ENCODE results near the gene TMIGD1.
"Not testable (repeated sequence)": the region's sequence is repeated elsewhere in the genome, so short reads cannot be mapped to it uniquely, and the experiment has no call there.

TMIGD1 gene

GRCh38 chr17:30358055-30358760, 24.4 kb upstream of the TMIGD1 start:
- DNase-seq (ENCODE audit: low spot score), result no peak

- DNase-seq (ENCODE audit: low spot score), result no peak
Measured at GRCh38 chr17:30357476-30357875, 23.6 kb upstream of the TMIGD1 start.

GRCh38 chr17:30354701-30355100, 20.8 kb upstream of the TMIGD1 start:
- DNase-seq (ENCODE audit: low spot score), result no peak

GRCh38 chr17:30352240-30352814, 18.5 kb upstream of the TMIGD1 start:
- no peak for DNase-seq (ENCODE audit: low spot score)

- DNase-seq (ENCODE audit: low spot score), result no peak
Measured at GRCh38 chr17:30351735-30352134, 17.9 kb upstream of the TMIGD1 start.

- not testable (repeated sequence) for DNase-seq (ENCODE audit: low spot score)
Measured at GRCh38 chr17:30351263-30351662, 17.4 kb upstream of the TMIGD1 start.

GRCh38 chr17:30349252-30349651, 15.4 kb upstream of the TMIGD1 start:
- DNase-seq (ENCODE audit: low spot score), result no peak

GRCh38 chr17:30347488-30347887, 13.6 kb upstream of the TMIGD1 start:
- DNase-seq (ENCODE audit: low spot score), result no peak

- DNase-seq (ENCODE audit: low spot score), result no peak
Measured at GRCh38 chr17:30346221-30346795, 12.5 kb upstream of the TMIGD1 start.

GRCh38 chr17:30345527-30346075, 11.7 kb upstream of the TMIGD1 start:
- DNase-seq (ENCODE audit: low spot score), result no peak

- no peak for DNase-seq (ENCODE audit: low spot score)
Measured at GRCh38 chr17:30345089-30345433, 11.2 kb upstream of the TMIGD1 start.

GRCh38 chr17:30344283-30345088, 10.6 kb upstream of the TMIGD1 start:
- DNase-seq (ENCODE audit: low spot score), result no peak

- DNase-seq (ENCODE audit: low spot score), result no peak
Measured at GRCh38 chr17:30343796-30344195, 9.9 kb upstream of the TMIGD1 start.

GRCh38 chr17:30343244-30343643, 9.4 kb upstream of the TMIGD1 start:
- DNase-seq (ENCODE audit: low spot score), result not testable (repeated sequence)

- DNase-seq (ENCODE audit: low spot score), result no peak
Measured at GRCh38 chr17:30341703-30342249, 7.9 kb upstream of the TMIGD1 start.

GRCh38 chr17:30340801-30341356, 7.0 kb upstream of the TMIGD1 start:
- no peak for DNase-seq (ENCODE audit: low spot score)

- DNase-seq (ENCODE audit: low spot score), result no peak
Measured at GRCh38 chr17:30339086-30339485, 5.2 kb upstream of the TMIGD1 start.

- DNase-seq (ENCODE audit: low spot score), result no peak
Measured at GRCh38 chr17:30337393-30337999, 3.6 kb upstream of the TMIGD1 start.

GRCh38 chr17:30336369-30337171, 2.7 kb upstream of the TMIGD1 start:
- DNase-seq (ENCODE audit: low spot score), result peak; percentile 77

- no peak for DNase-seq (ENCODE audit: low spot score)
Measured at GRCh38 chr17:30334421-30334820, 564 bp upstream of the TMIGD1 start.

Measured in CD4-positive, alpha-beta T cell treated with Interleukin-2 at 100 ng/mL for 4 hours (primary cell).